HL-60 (cell line): ENCODE results near the gene NAA38.

ENCODE experiments used
- DNase-seq, 2 experiments: peaks; one replicate each; pipeline ENCODE4 v3.0.0-alpha.2; 2010 to 2020; ENCODE audit warnings: low read depth in 1 of 2, low spot score in 1 of 2
- H3K27ac ChIP-seq: fragments of 250-450 bp; sonication (Bioruptor Pico); replicated peaks from 2 replicates; pipeline ENCODE4 v1.5.1; 2020; ENCODE audit warnings: mild to moderate bottlenecking, moderate library complexity
- H3K27me3 ChIP-seq: fragments of 250-450 bp; sonication (Bioruptor Pico); 2 replicates; pipeline ENCODE4 v1.5.1; 2021; ENCODE audit warnings: mild to moderate bottlenecking, moderate library complexity; ENCODE audit not compliant: insufficient read depth, poor library complexity, severe bottlenecking
- H3K4me3 ChIP-seq: replicated peaks from 2 replicates; pipeline ENCODE4 v1.5.1; 2011; ENCODE audit warnings: mild to moderate bottlenecking, control low read depth, low read length; ENCODE audit not compliant: insufficient read depth
- GABPA ChIP-seq: IDR thresholded peaks from 2 replicates; pipeline ENCODE4 v1.6.1; 2012; ENCODE audit warnings: low read depth
- POLR2AphosphoS5 ChIP-seq: IDR thresholded peaks from 2 replicates; pipeline ENCODE4 v1.6.1; 2012; ENCODE audit warnings: low read depth
- SPI1 ChIP-seq: IDR thresholded peaks from 2 replicates; pipeline ENCODE4 v1.6.1; 2012; ENCODE audit warnings: low read depth, mild to moderate bottlenecking, borderline replicate concordance
- TF ChIP-seq, protein P1 (sequence below): IDR thresholded peaks from 2 replicates; pipeline ENCODE4 v1.6.1; 2012; ENCODE audit warnings: low read depth; ENCODE audit not compliant: insufficient replicate concordance
- TF ChIP-seq, protein P2 (sequence below): IDR thresholded peaks from one replicate; pipeline ENCODE4 v1.5.1; 2011; ENCODE audit warnings: low read length, control low read depth, inconsistent platforms; ENCODE audit not compliant: insufficient read depth

Gene NAA38

DNA sequence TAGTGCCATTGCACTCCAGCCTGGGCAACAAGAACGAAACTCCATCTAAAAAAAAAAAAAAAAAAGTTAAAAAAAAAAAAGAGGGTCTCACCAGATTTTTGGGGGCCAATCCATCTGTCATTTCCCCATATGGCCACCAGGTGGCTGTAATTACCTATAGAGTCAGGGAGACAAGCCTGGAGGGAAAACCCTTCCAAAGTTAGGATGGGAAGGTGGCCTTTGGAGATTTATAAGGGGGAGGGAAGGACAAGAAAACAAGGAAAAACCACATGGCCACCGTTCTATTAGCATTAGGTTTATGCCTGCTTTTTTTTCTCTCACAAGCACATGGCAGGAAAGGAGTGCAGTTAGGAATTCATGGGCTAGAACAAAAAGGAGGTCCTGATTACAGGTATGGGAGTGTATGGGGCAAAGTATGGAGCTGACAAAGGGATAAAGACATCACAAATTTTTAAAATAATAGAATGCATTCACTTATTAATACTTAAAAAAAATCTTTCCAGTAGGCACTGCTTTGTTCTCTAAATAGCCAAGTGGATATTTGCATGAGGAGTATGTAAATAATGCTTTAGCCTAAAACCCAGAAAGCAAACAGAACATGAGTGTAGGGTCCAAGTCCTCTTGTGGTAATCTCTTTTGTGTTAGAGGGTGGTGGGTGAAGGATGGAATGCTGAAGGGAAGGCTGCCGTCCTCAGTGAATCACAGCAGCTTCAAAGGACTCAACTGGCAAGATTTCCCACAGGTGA, 5.5 kb upstream of the NAA38 start:
- Histone ChIP-seq H3K4me3 (no peak overlapping the region), H3K27me3 (no peaks in the 10 kb centered on the region), H3K27ac (no peak overlapping the region)
- TF ChIP-seq POLR2AphosphoS5 (no peak), GABPA (no peak), SPI1 (no peak)
- TF ChIP-seq, protein P1, sequence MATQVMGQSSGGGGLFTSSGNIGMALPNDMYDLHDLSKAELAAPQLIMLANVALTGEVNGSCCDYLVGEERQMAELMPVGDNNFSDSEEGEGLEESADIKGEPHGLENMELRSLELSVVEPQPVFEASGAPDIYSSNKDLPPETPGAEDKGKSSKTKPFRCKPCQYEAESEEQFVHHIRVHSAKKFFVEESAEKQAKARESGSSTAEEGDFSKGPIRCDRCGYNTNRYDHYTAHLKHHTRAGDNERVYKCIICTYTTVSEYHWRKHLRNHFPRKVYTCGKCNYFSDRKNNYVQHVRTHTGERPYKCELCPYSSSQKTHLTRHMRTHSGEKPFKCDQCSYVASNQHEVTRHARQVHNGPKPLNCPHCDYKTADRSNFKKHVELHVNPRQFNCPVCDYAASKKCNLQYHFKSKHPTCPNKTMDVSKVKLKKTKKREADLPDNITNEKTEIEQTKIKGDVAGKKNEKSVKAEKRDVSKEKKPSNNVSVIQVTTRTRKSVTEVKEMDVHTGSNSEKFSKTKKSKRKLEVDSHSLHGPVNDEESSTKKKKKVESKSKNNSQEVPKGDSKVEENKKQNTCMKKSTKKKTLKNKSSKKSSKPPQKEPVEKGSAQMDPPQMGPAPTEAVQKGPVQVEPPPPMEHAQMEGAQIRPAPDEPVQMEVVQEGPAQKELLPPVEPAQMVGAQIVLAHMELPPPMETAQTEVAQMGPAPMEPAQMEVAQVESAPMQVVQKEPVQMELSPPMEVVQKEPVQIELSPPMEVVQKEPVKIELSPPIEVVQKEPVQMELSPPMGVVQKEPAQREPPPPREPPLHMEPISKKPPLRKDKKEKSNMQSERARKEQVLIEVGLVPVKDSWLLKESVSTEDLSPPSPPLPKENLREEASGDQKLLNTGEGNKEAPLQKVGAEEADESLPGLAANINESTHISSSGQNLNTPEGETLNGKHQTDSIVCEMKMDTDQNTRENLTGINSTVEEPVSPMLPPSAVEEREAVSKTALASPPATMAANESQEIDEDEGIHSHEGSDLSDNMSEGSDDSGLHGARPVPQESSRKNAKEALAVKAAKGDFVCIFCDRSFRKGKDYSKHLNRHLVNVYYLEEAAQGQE = no peak
- TF ChIP-seq, protein P2, sequence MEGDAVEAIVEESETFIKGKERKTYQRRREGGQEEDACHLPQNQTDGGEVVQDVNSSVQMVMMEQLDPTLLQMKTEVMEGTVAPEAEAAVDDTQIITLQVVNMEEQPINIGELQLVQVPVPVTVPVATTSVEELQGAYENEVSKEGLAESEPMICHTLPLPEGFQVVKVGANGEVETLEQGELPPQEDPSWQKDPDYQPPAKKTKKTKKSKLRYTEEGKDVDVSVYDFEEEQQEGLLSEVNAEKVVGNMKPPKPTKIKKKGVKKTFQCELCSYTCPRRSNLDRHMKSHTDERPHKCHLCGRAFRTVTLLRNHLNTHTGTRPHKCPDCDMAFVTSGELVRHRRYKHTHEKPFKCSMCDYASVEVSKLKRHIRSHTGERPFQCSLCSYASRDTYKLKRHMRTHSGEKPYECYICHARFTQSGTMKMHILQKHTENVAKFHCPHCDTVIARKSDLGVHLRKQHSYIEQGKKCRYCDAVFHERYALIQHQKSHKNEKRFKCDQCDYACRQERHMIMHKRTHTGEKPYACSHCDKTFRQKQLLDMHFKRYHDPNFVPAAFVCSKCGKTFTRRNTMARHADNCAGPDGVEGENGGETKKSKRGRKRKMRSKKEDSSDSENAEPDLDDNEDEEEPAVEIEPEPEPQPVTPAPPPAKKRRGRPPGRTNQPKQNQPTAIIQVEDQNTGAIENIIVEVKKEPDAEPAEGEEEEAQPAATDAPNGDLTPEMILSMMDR = no peak
- no peak for DNase-seq

DNA sequence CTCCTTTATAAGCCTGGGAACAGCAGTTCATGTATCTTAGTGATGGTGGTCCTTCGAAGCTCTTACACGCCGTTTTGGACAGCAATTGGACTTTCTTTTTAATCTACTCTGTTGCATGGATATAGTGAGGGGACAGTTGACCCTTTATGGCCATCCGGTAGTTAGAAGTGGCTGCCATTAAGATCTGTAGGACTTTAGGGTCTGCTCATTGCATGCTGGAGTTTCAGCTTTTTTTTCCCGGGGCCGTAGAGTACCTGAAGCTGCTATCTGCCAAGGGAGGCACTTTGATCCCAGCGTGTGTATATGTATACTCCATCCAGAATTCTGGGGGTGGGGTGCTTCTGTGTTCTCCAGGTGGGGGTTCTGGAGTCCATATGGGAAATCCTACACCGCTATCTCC, 1.7 kb upstream of the NAA38 start:
- no peaks in the 10 kb centered on the region for H3K27me3 ChIP-seq
- no peak overlapping the region for H3K27ac ChIP-seq
- H3K4me3 ChIP-seq = peak overlapping the region; percentile 77
- TF ChIP-seq POLR2AphosphoS5 (no peak), GABPA (no peak), SPI1 (no peak)
- TF ChIP-seq, protein P2 = no peak
- TF ChIP-seq, protein P1 = no peak
- DNase-seq = no peak

DNA sequence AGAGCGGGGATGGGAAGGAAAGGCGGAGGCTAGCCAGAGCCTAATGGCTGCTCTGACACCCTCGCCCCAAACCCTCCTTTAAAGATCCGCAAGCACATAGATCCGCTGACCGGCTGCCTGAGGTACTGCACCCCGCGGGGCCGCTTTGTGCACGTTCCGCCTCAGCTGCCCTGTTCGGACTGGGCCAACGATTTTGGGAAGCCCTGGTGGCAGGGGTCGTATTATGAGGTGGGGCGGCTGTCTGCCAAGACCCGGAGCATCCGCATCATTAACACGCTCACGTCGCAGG, 1.1 kb upstream of the NAA38 start:
- TF ChIP-seq, protein P2 = peak; percentile 1
- TF ChIP-seq, protein P1 = no peak
- Histone ChIP-seq H3K4me3 (peak overlapping the region; percentile 77), H3K27ac (peak overlapping the region; percentile 94), H3K27me3 (no peaks in the 10 kb centered on the region)
- peak in 1 of 2 experiments; percentile 65 for DNase-seq
